NCI-H1694 treated with DMSO at 0.1 percent for 48 hours (cell line): ENCODE measurements around the gene LRRC63.

ENCODE experiments used
- DNase-seq: peaks from one replicate; lab custom pipeline; 2025; lab: John Stamatoyannopoulos, UW

Gene LRRC63

GRCh38 chr13:46310066-46310465 lies 98.3 kb downstream of the LRRC63 start:
- no peak for DNase-seq

GRCh38 chr13:46311217-46311616 lies 99.5 kb downstream of the LRRC63 start:
- DNase-seq: no peak

GRCh38 chr13:46313024-46313423 lies 101.3 kb downstream of the LRRC63 start:
- no peak for DNase-seq

- DNase-seq: no peak
These were observed 101.9 kb downstream of the LRRC63 start for GRCh38 chr13:46313432-46314257.

- no peak for DNase-seq
These were observed 102.9 kb downstream of the LRRC63 start for GRCh38 chr13:46314587-46314986.

- DNase-seq: no peak
These were observed 103.3 kb downstream of the LRRC63 start for GRCh38 chr13:46315036-46315435.

GRCh38 chr13:46315491-46316075 lies 103.9 kb downstream of the LRRC63 start:
- DNase-seq: no peak

- DNase-seq: no peak
These were observed 105.4 kb downstream of the LRRC63 start for GRCh38 chr13:46317120-46317519.

GRCh38 chr13:46318986-46319385 lies 107.3 kb downstream of the LRRC63 start:
- no peak for DNase-seq

GRCh38 chr13:46320406-46320805 lies 108.7 kb downstream of the LRRC63 start:
- no peak for DNase-seq

GRCh38 chr13:46320821-46321220 lies 109.1 kb downstream of the LRRC63 start:
- no peak for DNase-seq

GRCh38 chr13:46321494-46322225 lies 109.9 kb downstream of the LRRC63 start:
- DNase-seq: peak; percentile 37

GRCh38 chr13:46324976-46325375 lies 113.2 kb downstream of the LRRC63 start:
- no peak for DNase-seq
